ENCODE data around the gene NRL.

DNA sequence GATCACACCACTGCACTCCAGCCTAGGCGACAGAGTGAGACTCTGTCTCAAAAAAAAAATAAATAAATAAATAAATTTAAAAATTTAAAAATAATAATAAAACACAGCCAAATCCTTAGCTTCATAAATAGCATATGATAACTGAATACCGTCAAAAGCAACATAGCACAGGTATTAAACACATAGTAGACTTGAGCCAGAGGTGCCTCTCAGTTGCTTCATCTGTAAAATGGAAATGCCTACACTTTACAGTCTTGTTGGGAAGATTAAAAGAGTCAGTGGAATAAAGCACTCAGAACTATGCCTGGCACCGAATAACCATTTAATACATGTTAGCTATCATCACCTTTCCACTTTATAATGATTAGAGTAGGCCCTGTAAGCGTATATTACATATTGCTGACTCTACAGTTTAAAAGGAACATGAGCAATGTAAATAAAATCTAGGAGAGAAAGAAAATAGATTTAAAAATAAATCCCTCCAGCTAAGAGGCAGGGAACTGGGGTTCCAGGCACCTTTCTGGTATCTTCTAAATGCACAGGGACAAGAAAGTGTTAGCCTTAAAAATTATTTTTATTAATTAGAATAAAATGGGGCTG is 8.0 kb downstream of the NRL start:
- TF ChIP-seq, protein P1, sequence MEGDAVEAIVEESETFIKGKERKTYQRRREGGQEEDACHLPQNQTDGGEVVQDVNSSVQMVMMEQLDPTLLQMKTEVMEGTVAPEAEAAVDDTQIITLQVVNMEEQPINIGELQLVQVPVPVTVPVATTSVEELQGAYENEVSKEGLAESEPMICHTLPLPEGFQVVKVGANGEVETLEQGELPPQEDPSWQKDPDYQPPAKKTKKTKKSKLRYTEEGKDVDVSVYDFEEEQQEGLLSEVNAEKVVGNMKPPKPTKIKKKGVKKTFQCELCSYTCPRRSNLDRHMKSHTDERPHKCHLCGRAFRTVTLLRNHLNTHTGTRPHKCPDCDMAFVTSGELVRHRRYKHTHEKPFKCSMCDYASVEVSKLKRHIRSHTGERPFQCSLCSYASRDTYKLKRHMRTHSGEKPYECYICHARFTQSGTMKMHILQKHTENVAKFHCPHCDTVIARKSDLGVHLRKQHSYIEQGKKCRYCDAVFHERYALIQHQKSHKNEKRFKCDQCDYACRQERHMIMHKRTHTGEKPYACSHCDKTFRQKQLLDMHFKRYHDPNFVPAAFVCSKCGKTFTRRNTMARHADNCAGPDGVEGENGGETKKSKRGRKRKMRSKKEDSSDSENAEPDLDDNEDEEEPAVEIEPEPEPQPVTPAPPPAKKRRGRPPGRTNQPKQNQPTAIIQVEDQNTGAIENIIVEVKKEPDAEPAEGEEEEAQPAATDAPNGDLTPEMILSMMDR (IDR thresholded peaks at IDR 0.05), result no peak
- TF ChIP-seq ZFX (IDR thresholded peaks at IDR 0.05; ENCODE audit: borderline replicate concordance), result no peak

Measured in 22Rv1 (cell line).